ENCODE data around the gene SLC16A8. TPM values are rescaled to one million over a fixed set of nuclear protein-coding genes. Genes with fewer than 3 reads are reported as not detected.

SLC16A8 gene
- total RNA-seq, 1 donor from 2014 or later, result not detected

DNA sequence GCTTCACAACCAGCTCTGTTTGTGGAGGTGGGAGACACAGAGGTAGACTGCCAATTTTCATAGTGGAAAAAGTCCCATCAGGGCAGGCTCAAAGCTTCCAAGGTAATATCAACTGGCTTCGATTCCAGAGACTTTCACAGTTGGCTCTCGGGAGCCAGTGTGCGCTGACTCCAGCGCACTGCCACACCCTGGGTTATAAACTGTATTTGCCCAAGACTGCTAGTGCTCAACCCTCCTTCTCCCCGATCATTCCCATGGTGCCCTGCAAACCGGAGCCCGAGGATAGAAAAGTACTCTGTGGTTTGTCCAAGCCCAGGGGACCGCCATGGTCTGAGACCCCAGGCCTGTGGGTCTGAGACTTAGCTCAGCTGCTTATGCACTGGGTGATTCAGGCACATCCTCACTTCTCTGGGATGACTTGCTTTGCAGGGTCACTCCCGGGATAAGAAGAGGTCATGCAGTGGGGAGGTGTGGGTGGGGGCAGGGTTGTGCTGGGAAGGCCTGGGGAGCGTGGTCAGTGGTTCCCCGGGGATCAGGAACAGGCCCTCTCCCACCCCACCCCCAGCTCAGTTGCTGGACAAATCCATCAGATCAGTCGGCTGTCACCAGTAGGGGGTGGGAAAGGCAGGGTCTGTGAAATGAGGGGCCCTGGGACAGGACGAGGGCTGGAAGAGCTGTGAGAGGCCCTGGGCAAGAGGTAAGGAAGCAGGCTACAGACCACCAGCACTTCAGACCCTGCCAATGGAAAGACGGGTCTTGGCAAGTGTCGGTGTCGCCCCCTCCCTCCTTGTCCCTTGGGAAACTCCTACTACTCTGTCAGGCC is 53.5 kb downstream of the SLC16A8 start:
- H3K27ac Mint-ChIP-seq (ENCODE audit: unreplicated experiment), result no peak overlapping the region
- H3K9me3 ChIP-seq (ENCODE audit: insufficient read depth, low read depth, low read length), result no peaks in the 10 kb centered on the region
- peaks cover 42% of the 10 kb centered on the region for H3K4me1 ChIP-seq (ENCODE audit: insufficient read depth, low read length)
- no peaks in the 10 kb centered on the region for H3K79me2 ChIP-seq (ENCODE audit: insufficient read depth, low read length)
- peaks cover 2% of the 10 kb centered on the region for H3K9me3 Mint-ChIP-seq (ENCODE audit: unreplicated experiment)
- H3K4me3 ChIP-seq (ENCODE audit: insufficient read depth, low read depth, low read length), result no peak overlapping the region
- no peak for DNase-seq (ENCODE audit: low read depth)
- FAIRE-seq, result no peak
- peaks cover 15% of the 10 kb centered on the region for H3K27me3 Mint-ChIP-seq (ENCODE audit: low read depth, unreplicated experiment)
- H3K27me3 ChIP-seq (ENCODE audit: insufficient read depth, low read length), result no peaks in the 10 kb centered on the region
- peak overlapping the region; percentile 7 for H3K27ac ChIP-seq (ENCODE audit: low read depth, low read length)
- H3K36me3 ChIP-seq (ENCODE audit: insufficient read depth, low read length), result no peaks in the 10 kb centered on the region
- H3K36me3 Mint-ChIP-seq (ENCODE audit: low read depth, unreplicated experiment), result no peaks in the 10 kb centered on the region
- no peak overlapping the region for H3K4me2 ChIP-seq (ENCODE audit: low read length)
- H4K20me1 ChIP-seq (ENCODE audit: insufficient read depth, low read length), result no peaks in the 10 kb centered on the region
- H2AFZ ChIP-seq (ENCODE audit: low read depth, low read length), result no peak overlapping the region
- TF ChIP-seq EZH2 (IDR thresholded peaks at IDR 0.05; ENCODE audit: insufficient read depth, low read length), result no peak
- TF ChIP-seq, protein P1, sequence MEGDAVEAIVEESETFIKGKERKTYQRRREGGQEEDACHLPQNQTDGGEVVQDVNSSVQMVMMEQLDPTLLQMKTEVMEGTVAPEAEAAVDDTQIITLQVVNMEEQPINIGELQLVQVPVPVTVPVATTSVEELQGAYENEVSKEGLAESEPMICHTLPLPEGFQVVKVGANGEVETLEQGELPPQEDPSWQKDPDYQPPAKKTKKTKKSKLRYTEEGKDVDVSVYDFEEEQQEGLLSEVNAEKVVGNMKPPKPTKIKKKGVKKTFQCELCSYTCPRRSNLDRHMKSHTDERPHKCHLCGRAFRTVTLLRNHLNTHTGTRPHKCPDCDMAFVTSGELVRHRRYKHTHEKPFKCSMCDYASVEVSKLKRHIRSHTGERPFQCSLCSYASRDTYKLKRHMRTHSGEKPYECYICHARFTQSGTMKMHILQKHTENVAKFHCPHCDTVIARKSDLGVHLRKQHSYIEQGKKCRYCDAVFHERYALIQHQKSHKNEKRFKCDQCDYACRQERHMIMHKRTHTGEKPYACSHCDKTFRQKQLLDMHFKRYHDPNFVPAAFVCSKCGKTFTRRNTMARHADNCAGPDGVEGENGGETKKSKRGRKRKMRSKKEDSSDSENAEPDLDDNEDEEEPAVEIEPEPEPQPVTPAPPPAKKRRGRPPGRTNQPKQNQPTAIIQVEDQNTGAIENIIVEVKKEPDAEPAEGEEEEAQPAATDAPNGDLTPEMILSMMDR (IDR thresholded peaks at IDR 0.05; ENCODE audit: insufficient read depth, low read depth, low read length), result no peak
- peaks cover 31% of the 10 kb centered on the region for H3K4me1 Mint-ChIP-seq (ENCODE audit: low read depth, unreplicated experiment)
- no peak overlapping the region for H3K9ac ChIP-seq (ENCODE audit: low read length)
- no peak overlapping the region for H3K4me3 Mint-ChIP-seq (ENCODE audit: unreplicated experiment)

DNA sequence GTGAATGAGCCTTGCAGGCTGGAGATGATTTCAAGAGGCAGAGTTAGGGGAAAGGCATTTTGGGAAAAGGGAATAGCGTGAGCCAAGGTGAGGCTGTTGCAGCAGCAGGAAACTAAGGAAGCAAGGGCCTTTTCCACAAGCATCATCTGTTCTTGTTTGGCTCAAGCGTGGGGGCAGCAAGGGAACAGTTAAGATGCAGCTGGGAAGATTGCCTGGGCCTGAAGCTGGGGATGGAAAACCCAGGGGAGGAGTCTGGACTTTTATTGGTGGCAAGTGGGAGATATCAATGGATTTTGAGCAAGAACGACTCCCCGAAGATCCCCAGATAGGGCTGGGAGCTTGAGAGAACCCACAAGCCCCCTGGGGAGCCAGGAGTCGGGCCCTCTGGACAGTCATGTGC is 54.1 kb downstream of the SLC16A8 start:
- Histone ChIP-seq H3K9ac (ENCODE audit: low read length) (no peak overlapping the region), H3K4me1 (ENCODE audit: insufficient read depth, low read length) (peaks cover 39% of the 10 kb centered on the region), H3K4me2 (ENCODE audit: low read length) (no peak overlapping the region), H3K27ac (ENCODE audit: low read depth, low read length) (no peak overlapping the region), H3K79me2 (ENCODE audit: insufficient read depth, low read length) (no peaks in the 10 kb centered on the region), H3K36me3 (ENCODE audit: insufficient read depth, low read length) (no peaks in the 10 kb centered on the region), H3K9me3 (ENCODE audit: insufficient read depth, low read depth, low read length) (no peaks in the 10 kb centered on the region), H2AFZ (ENCODE audit: low read depth, low read length) (no peak overlapping the region), H4K20me1 (ENCODE audit: insufficient read depth, low read length) (no peaks in the 10 kb centered on the region), H3K27me3 (ENCODE audit: insufficient read depth, low read length) (peaks cover 3% of the 10 kb centered on the region), H3K4me3 (ENCODE audit: insufficient read depth, low read depth, low read length) (no peak overlapping the region)
- DNase-seq (ENCODE audit: low read depth), result no peak
- no peak overlapping the region for H3K4me3 Mint-ChIP-seq (ENCODE audit: unreplicated experiment)
- no peak overlapping the region for H3K27ac Mint-ChIP-seq (ENCODE audit: unreplicated experiment)
- peaks cover 26% of the 10 kb centered on the region for H3K4me1 Mint-ChIP-seq (ENCODE audit: low read depth, unreplicated experiment)
- no peak for FAIRE-seq
- H3K36me3 Mint-ChIP-seq (ENCODE audit: low read depth, unreplicated experiment), result no peaks in the 10 kb centered on the region
- H3K27me3 Mint-ChIP-seq (ENCODE audit: low read depth, unreplicated experiment), result peaks cover 21% of the 10 kb centered on the region
- TF ChIP-seq EZH2 (IDR thresholded peaks at IDR 0.05; ENCODE audit: insufficient read depth, low read length), result no peak
- TF ChIP-seq, protein P1 (IDR thresholded peaks at IDR 0.05; ENCODE audit: insufficient read depth, low read depth, low read length), result no peak
- peaks cover 2% of the 10 kb centered on the region for H3K9me3 Mint-ChIP-seq (ENCODE audit: unreplicated experiment)

DNA sequence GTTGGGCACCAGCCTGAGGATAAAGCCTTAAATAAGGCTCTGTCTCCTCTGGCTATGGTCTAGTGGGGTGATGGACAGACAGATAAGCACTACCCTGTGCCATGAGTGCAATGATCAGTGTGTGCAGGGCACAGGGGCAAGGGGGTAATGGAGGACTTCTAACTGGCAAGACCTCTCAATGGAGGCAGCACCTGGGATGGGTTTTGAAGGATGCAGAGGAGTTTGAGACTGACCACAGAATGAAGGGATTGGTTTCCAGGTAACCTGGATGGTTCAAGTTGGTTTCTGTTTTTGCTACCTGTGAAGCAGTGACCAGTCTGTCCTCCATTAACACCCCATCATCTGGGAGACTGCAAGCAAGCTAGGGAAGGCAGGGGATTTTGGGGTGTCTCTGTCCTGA is 54.6 kb downstream of the SLC16A8 start:
- H3K27ac Mint-ChIP-seq (ENCODE audit: unreplicated experiment), result no peak overlapping the region
- H3K27me3 Mint-ChIP-seq (ENCODE audit: low read depth, unreplicated experiment), result peaks cover 22% of the 10 kb centered on the region
- Histone ChIP-seq H3K4me2 (ENCODE audit: low read length) (no peak overlapping the region), H3K36me3 (ENCODE audit: insufficient read depth, low read length) (no peaks in the 10 kb centered on the region), H3K4me3 (ENCODE audit: insufficient read depth, low read depth, low read length) (no peak overlapping the region), H2AFZ (ENCODE audit: low read depth, low read length) (no peak overlapping the region), H3K9ac (ENCODE audit: low read length) (no peak overlapping the region), H3K79me2 (ENCODE audit: insufficient read depth, low read length) (no peaks in the 10 kb centered on the region), H3K27me3 (ENCODE audit: insufficient read depth, low read length) (peaks cover 3% of the 10 kb centered on the region), H3K9me3 (ENCODE audit: insufficient read depth, low read depth, low read length) (no peaks in the 10 kb centered on the region), H4K20me1 (ENCODE audit: insufficient read depth, low read length) (no peaks in the 10 kb centered on the region), H3K27ac (ENCODE audit: low read depth, low read length) (no peak overlapping the region), H3K4me1 (ENCODE audit: insufficient read depth, low read length) (peaks cover 34% of the 10 kb centered on the region)
- FAIRE-seq, result no peak
- H3K9me3 Mint-ChIP-seq (ENCODE audit: unreplicated experiment), result peaks cover 3% of the 10 kb centered on the region
- TF ChIP-seq EZH2 (IDR thresholded peaks at IDR 0.05; ENCODE audit: insufficient read depth, low read length), result no peak
- TF ChIP-seq, protein P1 (IDR thresholded peaks at IDR 0.05; ENCODE audit: insufficient read depth, low read depth, low read length), result no peak
- peaks cover 25% of the 10 kb centered on the region for H3K4me1 Mint-ChIP-seq (ENCODE audit: low read depth, unreplicated experiment)
- no peak overlapping the region for H3K4me3 Mint-ChIP-seq (ENCODE audit: unreplicated experiment)
- DNase-seq (ENCODE audit: low read depth), result no peak
- H3K36me3 Mint-ChIP-seq (ENCODE audit: low read depth, unreplicated experiment), result no peaks in the 10 kb centered on the region

Data from astrocyte (in vitro differentiated cells and primary cell).